Progenitor cell of endocrine pancreas (in vitro differentiated cells): ENCODE data around the gene SP1. TPM values are rescaled to one million over a fixed set of nuclear protein-coding genes. Genes with fewer than 3 reads are reported as not detected.
"Not testable (repeated sequence)": the region's sequence is repeated elsewhere in the genome, so short reads cannot be mapped to it uniquely, and the experiment has no call there.

Experiments
- DNase-seq: peaks from one replicate; pipeline ENCODE4 v3.0.0; 2021; ENCODE audit warnings: low spot score; ENCODE audit not compliant: unreplicated experiment
- H3K27ac Mint-ChIP-seq: 2 replicates; pipeline ENCODE4 v1.8.0; 2021; ENCODE audit warnings: mild to moderate bottlenecking, moderate library complexity, mixed read lengths
- H3K27me3 Mint-ChIP-seq: 2 replicates; pipeline ENCODE4 v1.8.0; 2021; ENCODE audit warnings: mixed read lengths
- H3K36me3 Mint-ChIP-seq: 2 replicates; pipeline ENCODE4 v1.8.0; 2022; ENCODE audit warnings: mixed read lengths; ENCODE audit not compliant: insufficient read depth
- H3K4me1 Mint-ChIP-seq: 2 replicates; pipeline ENCODE4 v1.8.0; 2021; ENCODE audit warnings: low read depth, mixed read lengths
- H3K4me3 Mint-ChIP-seq: 2 replicates; pipeline ENCODE4 v1.8.0; 2021; ENCODE audit warnings: low read depth, mild to moderate bottlenecking, moderate library complexity, mixed read lengths
- H3K9me3 Mint-ChIP-seq: 2 replicates; pipeline ENCODE4 v1.8.0; 2021; ENCODE audit warnings: low read depth, mixed read lengths
- CTCF ChIP-seq: fragments of 200-600 bp; sonication (generic); IDR thresholded peaks from one replicate; pipeline ENCODE4 v1.5.0; 2021; ENCODE audit warnings: antibody characterized with exemption, mild to moderate bottlenecking; ENCODE audit not compliant: unreplicated experiment
- total RNA-seq: library from RNA; stranded (reverse); gene quantifications from 2 replicates; pipeline ENCODE4 v1.2.1, GENCODE V29; 2021

SP1 gene
- total RNA-seq, 1 donor from 2014 or later = 90.5 TPM

DNA sequence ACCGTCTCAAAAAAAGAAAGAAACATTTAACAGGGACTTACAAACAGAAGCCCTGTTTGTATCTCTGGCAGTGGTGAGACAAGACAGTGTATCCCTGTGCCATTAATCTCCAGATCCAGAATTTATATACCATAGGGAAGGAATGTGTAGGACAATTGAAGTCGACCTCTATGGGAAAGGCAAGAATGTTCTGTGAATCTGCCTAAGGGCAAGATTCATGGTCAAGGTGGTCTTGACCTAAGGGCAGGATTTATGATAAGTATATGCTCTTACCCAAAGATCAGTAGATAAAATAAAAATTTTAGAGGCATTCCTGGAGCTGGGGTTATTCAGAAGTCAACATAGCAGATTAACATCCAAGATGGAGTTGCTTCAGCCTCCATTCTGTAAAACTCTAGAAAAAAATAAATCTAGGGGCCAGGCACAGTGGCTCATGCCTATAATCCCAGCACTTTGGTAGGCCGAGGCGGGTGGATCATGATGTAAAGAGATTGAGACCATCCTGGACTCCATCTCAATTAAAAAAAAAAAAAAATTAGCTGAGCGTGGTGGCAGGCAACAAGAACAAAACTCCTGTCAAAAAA, 21.0 kb upstream of the SP1 start:
- no peak for TF ChIP-seq CTCF

GRCh38 chr12:53361638-53362037, 18.3 kb upstream of the SP1 start:
- H3K27ac Mint-ChIP-seq, H3K27me3 Mint-ChIP-seq, DNase-seq, H3K4me3 Mint-ChIP-seq, H3K9me3 Mint-ChIP-seq, H3K36me3 Mint-ChIP-seq, H3K4me1 Mint-ChIP-seq: not testable (repeated sequence)

More for the DNA sequence above, 21.0 kb upstream of the SP1 start:
- no peak for DNase-seq
- H3K36me3 Mint-ChIP-seq = no peaks in the 10 kb centered on the region
- no peaks in the 10 kb centered on the region for H3K27me3 Mint-ChIP-seq
- H3K9me3 Mint-ChIP-seq = no peaks in the 10 kb centered on the region
- no peak overlapping the region for H3K27ac Mint-ChIP-seq
- H3K4me3 Mint-ChIP-seq = no peak overlapping the region
- peaks cover 3% of the 10 kb centered on the region for H3K4me1 Mint-ChIP-seq

- Mint-ChIP-seq H3K9me3 (no peaks in the 10 kb centered on the region), H3K4me3 (no peak overlapping the region), H3K36me3 (no peaks in the 10 kb centered on the region), H3K4me1 (peaks cover 1% of the 10 kb centered on the region), H3K27me3 (no peaks in the 10 kb centered on the region), H3K27ac (no peak overlapping the region)
- no peak for DNase-seq
- no peak for TF ChIP-seq CTCF
Measured at GRCh38 chr12:53365245-53365904, 14.6 kb upstream of the SP1 start.

- H3K27me3 Mint-ChIP-seq, H3K36me3 Mint-ChIP-seq, DNase-seq, H3K4me3 Mint-ChIP-seq, H3K9me3 Mint-ChIP-seq: not testable (repeated sequence)
- H3K27ac Mint-ChIP-seq = peak overlapping the region; percentile 33
- H3K4me1 Mint-ChIP-seq = peaks cover 18% of the 10 kb centered on the region
Measured at GRCh38 chr12:53373554-53374133, 6.3 kb upstream of the SP1 start.

GRCh38 chr12:53374277-53374676, 5.7 kb upstream of the SP1 start:
- H3K4me1 Mint-ChIP-seq = peaks cover 18% of the 10 kb centered on the region
- not testable (repeated sequence) for H3K36me3 Mint-ChIP-seq, DNase-seq, H3K27ac Mint-ChIP-seq, H3K9me3 Mint-ChIP-seq, H3K27me3 Mint-ChIP-seq, H3K4me3 Mint-ChIP-seq

- TF ChIP-seq CTCF = no peak
Measured at GRCh38 chr12:53376747-53377146, 3.2 kb upstream of the SP1 start.

GRCh38 chr12:53378222-53378621, 1.8 kb upstream of the SP1 start:
- H3K4me1 Mint-ChIP-seq = peaks cover 24% of the 10 kb centered on the region
- H3K9me3 Mint-ChIP-seq = no peaks in the 10 kb centered on the region
- H3K27me3 Mint-ChIP-seq = no peaks in the 10 kb centered on the region
- DNase-seq = no peak
- H3K27ac Mint-ChIP-seq = no peak overlapping the region
- TF ChIP-seq CTCF = no peak
- H3K4me3 Mint-ChIP-seq = no peak overlapping the region
- peaks cover 8% of the 10 kb centered on the region for H3K36me3 Mint-ChIP-seq

More at GRCh38 chr12:53376747-53377146, 3.2 kb upstream of the SP1 start:
- peaks cover 19% of the 10 kb centered on the region for H3K4me1 Mint-ChIP-seq
- H3K36me3 Mint-ChIP-seq = peaks cover 2% of the 10 kb centered on the region
- no peak overlapping the region for H3K4me3 Mint-ChIP-seq
- H3K9me3 Mint-ChIP-seq = no peaks in the 10 kb centered on the region
- DNase-seq = no peak
- no peaks in the 10 kb centered on the region for H3K27me3 Mint-ChIP-seq
- H3K27ac Mint-ChIP-seq = no peak overlapping the region
